Psoas muscle (tissue), 8 donors: ENCODE results near the gene ZNF524. TPM values are rescaled to one million over a fixed set of nuclear protein-coding genes. Genes with fewer than 3 reads are reported as not detected.

Experiments
- ATAC-seq, 4 donors: fragments of 200-7000 bp; cut with Tn5 transposase; one replicate each; pipeline ENCODE4 v1.9.1; 2020; ENCODE audit warnings: moderate library complexity in 3 of 4, mild to moderate bottlenecking in 2 of 4
- DNase-seq, 2 donors: peaks; one replicate each; pipeline ENCODE4 v3.0.0-alpha.2; 2020
- H3K27ac ChIP-seq: fragments of 200-600 bp; one replicate; pipeline ENCODE4 v1.8.0; 2022
- H3K27me3 ChIP-seq, 3 donors: fragments of 200-600 bp in 1 of 3; one replicate each; pipeline versions ENCODE4 v1.6.1 to v1.8.0; 2013 to 2022; ENCODE audit warnings: low read length in 2 of 3, mild to moderate bottlenecking in 2 of 3, moderate library complexity in 1 of 3; ENCODE audit not compliant: insufficient read depth in 3 of 3
- H3K36me3 ChIP-seq, 2 donors: fragments of 200-600 bp in 1 of 2; one replicate each; pipeline versions ENCODE4 v1.6.1 to v1.8.0; 2013 to 2022; ENCODE audit warnings: low read depth in 1 of 2, mild to moderate bottlenecking in 1 of 2, moderate library complexity in 1 of 2; ENCODE audit not compliant: insufficient read depth in 1 of 2
- H3K4me1 ChIP-seq: fragments of 200-600 bp; one replicate; pipeline ENCODE4 v1.8.0; 2022
- H3K4me3 ChIP-seq: fragments of 200-600 bp; one replicate; pipeline ENCODE4 v1.8.0; 2022; ENCODE audit warnings: mild to moderate bottlenecking
- H3K9me3 ChIP-seq: fragments of 200-600 bp; one replicate; pipeline ENCODE4 v1.8.0; 2022
- WGBS, 3 donors: extraction: QIAGEN DNeasy Blood & Tissue Kit; methylation state at CpG; one replicate each; pipeline versions ENCODE4 v1.1.6 to v1.1.7; 2013; 5-methylcytosine and 5-hydroxymethylcytosine counted together
- intact Hi-C, 2 donors: fragments of 100-400 bp; cut with DNase I; formaldehyde crosslinking; loops; one replicate each; pipeline versions ENCODE4 v1.11.0 to v1.14.2; 2022
- polyA plus RNA-seq, 3 donors: library from polyadenylated mRNA; stranded (reverse); fragments of 200-250 nt; gene quantifications; one replicate each; pipeline ENCODE4 v1.2.3, GENCODE V29; 2013
- total RNA-seq, 4 donors: library from RNA; stranded (reverse); fragmentation: NEBNext Ultra II Directional in 2 of 4; extraction: Animal tissue kit (Norgen Biotek cat#: 25700) in 2 of 4; gene quantifications; one replicate each; pipeline versions ENCODE4 v1.2.1 to v1.2.4, GENCODE V29; 2021 to 2023
- TF ChIP-seq, protein P1 (sequence below): fragments of 200-600 bp; IDR thresholded peaks from one replicate; pipeline ENCODE4 v1.8.0; 2022; ENCODE audit warnings: antibody characterized with exemption
- donor health status: healthy with polysubstance abuse.
- donor health status: DM: no; HTN: no; CAD: no; lungs with moderate emphysema.
- donor health status: Bipolar disorder and iron deficiency.
- donor health status: healthy.
- donor health status: DM: yes; HTN: yes; CAD: no.
- donor health status: DM: no; HTN: no; CAD: no.
- donor health status: DM: no; HTN: no; CAD: no.
- donor health status: DM: yes; HTN: yes; CAD: no.

The ZNF524 gene
- total and polyA plus RNA-seq, 7 donors: 21.4 to 52.5 (median 32.0) TPM

DNA sequence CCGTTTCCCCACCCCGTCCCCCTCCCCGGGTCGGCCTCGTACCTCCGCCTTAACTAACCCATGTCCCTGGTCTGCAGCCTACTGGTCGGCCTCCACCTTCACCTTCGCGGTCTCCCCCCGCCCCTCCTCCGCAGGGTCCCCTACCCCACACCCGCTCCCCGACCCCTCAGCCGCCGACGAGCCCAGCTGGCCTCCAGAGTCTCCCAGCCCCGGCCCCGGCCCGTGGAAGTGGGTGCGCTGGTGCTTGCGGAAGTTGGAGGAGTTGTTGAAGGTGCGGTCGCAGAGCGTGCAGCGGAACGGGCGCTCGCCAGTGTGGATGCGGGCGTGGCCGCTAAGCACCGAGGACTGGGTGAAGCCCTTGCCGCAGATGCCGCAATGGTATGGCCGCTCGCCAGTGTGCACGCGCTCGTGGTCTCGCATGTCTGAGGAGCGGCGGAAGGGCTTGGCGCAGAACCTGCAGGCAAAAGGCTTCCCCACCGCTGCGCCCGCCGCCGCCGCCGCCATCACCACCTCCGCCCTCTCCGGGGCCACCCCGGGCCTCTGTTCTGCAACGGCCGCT, 21.7 kb downstream of the ZNF524 start:
- peaks cover 4 to 21% of the 10 kb centered on the region in 2 donors for H3K36me3 ChIP-seq
- H3K27ac ChIP-seq: peak overlapping the region; percentile 90
- ATAC-seq (no peak), DNase-seq (peak in 1 of 2 donors; percentile 64)
- H3K4me3 ChIP-seq: no peak overlapping the region
- H3K27me3 ChIP-seq: no peaks in the 10 kb centered on the region
- H3K4me1 ChIP-seq: peaks cover 40% of the 10 kb centered on the region
- H3K9me3 ChIP-seq: no peaks in the 10 kb centered on the region
- 88 to 96% (median 90%) methylated on average over 53 to 55 of the region's 55 CpGs for WGBS, 3 donors
- TF ChIP-seq, protein P1, sequence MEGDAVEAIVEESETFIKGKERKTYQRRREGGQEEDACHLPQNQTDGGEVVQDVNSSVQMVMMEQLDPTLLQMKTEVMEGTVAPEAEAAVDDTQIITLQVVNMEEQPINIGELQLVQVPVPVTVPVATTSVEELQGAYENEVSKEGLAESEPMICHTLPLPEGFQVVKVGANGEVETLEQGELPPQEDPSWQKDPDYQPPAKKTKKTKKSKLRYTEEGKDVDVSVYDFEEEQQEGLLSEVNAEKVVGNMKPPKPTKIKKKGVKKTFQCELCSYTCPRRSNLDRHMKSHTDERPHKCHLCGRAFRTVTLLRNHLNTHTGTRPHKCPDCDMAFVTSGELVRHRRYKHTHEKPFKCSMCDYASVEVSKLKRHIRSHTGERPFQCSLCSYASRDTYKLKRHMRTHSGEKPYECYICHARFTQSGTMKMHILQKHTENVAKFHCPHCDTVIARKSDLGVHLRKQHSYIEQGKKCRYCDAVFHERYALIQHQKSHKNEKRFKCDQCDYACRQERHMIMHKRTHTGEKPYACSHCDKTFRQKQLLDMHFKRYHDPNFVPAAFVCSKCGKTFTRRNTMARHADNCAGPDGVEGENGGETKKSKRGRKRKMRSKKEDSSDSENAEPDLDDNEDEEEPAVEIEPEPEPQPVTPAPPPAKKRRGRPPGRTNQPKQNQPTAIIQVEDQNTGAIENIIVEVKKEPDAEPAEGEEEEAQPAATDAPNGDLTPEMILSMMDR: no peak
- intact Hi-C loops: loop anchor here in 1 of 2 donors (10.0 kb wide), 2 partner anchors 237 to 487 kb away; partner anchors contain the start of genes RPL28 and TMEM238

DNA sequence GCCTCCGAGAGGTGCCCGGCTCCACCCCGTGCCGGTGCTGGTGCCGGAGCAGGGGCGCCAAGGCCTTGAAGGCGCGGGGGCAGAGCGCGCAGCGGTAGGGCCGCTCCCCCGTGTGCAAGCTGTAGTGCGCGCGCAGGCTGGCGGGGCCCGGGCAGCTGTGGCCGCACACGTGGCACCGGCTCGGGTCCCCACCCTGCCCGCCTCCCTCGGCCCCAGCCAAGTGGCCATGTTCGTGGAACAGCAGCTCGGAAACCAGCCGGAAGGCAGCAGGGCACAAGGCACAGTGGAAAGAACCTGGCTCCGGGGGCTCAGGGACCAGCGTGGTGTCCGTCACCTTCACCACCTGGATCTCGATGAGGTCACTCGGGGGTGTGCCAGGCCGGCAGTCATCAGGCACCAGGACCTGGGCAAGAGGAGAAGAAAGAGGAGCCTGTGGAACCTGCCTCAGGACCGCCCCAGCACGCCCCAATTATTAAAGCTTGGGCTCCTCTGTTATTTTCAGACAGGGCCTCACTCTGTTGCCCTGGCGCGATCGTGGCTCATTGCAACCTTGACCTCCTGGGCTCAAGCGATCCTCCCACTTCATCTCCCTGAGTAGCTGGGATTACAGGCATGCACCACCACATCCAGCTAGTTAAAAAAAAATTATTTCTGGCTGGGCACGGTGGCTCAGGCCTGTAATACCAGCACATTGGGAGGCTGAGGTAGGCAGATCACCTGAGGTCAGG, 22.3 kb downstream of the ZNF524 start:
- TF ChIP-seq, protein P1: no peak
- peak overlapping the region; percentile 90 for H3K27ac ChIP-seq
- ATAC-seq: no peak

DNA sequence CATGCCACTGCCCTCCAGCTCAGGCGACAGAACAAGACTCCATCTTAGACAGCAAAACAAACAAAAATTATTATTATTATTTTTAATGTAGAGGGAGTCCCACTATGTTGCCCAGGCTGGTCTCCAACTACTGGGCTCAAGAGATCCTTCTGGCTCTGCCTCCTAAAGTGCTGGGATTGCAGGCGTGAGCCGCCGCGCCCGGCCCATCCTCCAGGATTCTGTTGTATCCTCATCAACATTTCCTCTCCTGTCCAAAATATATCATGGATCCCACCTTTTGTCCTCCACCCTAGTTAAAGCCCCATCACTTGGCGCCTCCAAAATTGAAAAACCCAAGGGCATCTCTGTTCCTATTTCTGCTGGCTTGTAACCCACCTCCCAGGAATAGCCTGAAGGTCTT, 23.0 kb downstream of the ZNF524 start:
- H3K4me3 ChIP-seq: peak overlapping the region; percentile 65
- ATAC-seq (no peak), DNase-seq (no peak)
- peaks cover 40% of the 10 kb centered on the region for H3K4me1 ChIP-seq
- H3K36me3 ChIP-seq: peaks cover 4 to 10% of the 10 kb centered on the region in 2 donors
- H3K27ac ChIP-seq: peak overlapping the region; percentile 90
- TF ChIP-seq, protein P1: no peak
- H3K9me3 ChIP-seq: no peaks in the 10 kb centered on the region
- intact Hi-C loops: loop anchor here in 1 of 2 donors (10.0 kb wide), 2 partner anchors 238 to 488 kb away; partner anchors contain the start of genes RPL28 and TMEM238
- no peaks in the 10 kb centered on the region for H3K27me3 ChIP-seq
- WGBS, 3 donors: 63 to 92% (median 67%) methylated on average over 7 of the region's 7 CpGs

More for the DNA sequence above, 22.3 kb downstream of the ZNF524 start:
- WGBS, 3 donors: 71 to 84% (median 78%) methylated on average over 36 to 40 of the region's 40 CpGs
- intact Hi-C loops: loop anchor here in 1 of 2 donors (10.0 kb wide), 2 partner anchors 238 to 488 kb away; partner anchors contain the start of genes RPL28 and TMEM238
- no peak overlapping the region for H3K4me3 ChIP-seq
- H3K9me3 ChIP-seq: no peaks in the 10 kb centered on the region
- peak in 1 of 2 donors; percentile 66 for DNase-seq
- H3K36me3 ChIP-seq: peaks cover 4 to 16% of the 10 kb centered on the region in 2 donors
- H3K27me3 ChIP-seq: no peaks in the 10 kb centered on the region
- H3K4me1 ChIP-seq: peaks cover 40% of the 10 kb centered on the region

DNA sequence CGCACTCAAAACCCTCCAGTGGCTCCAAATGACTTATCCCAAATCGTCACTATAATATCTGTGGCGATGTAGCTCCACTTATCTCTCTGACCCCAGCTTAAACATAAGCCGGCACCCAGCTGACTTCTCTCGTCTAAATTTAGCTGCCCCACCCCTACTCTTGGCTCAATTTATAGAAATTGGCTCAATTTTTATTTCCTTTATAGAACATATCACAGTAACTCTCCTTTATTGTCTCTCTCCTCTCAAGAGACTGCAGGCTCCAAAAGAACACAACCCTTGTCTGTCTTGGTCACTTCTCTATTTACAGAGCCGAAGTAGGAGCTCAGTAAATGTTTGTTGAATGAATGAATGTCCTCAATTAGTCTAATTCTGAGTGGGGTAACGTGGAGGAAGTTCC, 23.5 kb downstream of the ZNF524 start:
- Histone ChIP-seq H3K9me3 (no peaks in the 10 kb centered on the region), H3K27me3 (no peaks in the 10 kb centered on the region), H3K27ac (peak overlapping the region; percentile 90), H3K4me3 (peak overlapping the region; percentile 65), H3K36me3 (peaks cover 4 to 10% of the 10 kb centered on the region in 2 donors), H3K4me1 (peaks cover 40% of the 10 kb centered on the region)
- TF ChIP-seq, protein P1: no peak
- ATAC-seq (peak in 3 of 4 donors; percentile 7 to 40 (median 18)), DNase-seq (no peak)
- intact Hi-C loops: loop anchor here in 1 of 2 donors (10.0 kb wide), 2 partner anchors 239 to 489 kb away; partner anchors contain the start of genes RPL28 and TMEM238
- WGBS, 3 donors: 22 to 29% (median 26%) methylated on average over 7 of the region's 7 CpGs
